Gastroesophageal sphincter (tissue), 4 donors: ENCODE results near the gene LRRC42. TPM values are rescaled to one million over a fixed set of nuclear protein-coding genes. Genes with fewer than 3 reads are reported as not detected.

Experiments
- ATAC-seq: fragments of 150-250 bp; one replicate; pipeline ENCODE4 v1.9.1; 2016; ENCODE audit warnings: mild to moderate bottlenecking, moderate library complexity
- H3K27ac ChIP-seq, 4 donors: fragments of 200-600 bp; sonication (generic) in 3 of 4; 1 replicate in 3 of 4; 2 replicates in 1 of 4; pipeline ENCODE4 v1.5.1; 2016 to 2019
- H3K27me3 ChIP-seq: fragments of 200-600 bp; sonication (generic); one replicate; pipeline ENCODE4 v1.5.1; 2019
- H3K36me3 ChIP-seq, 2 donors: fragments of 200-600 bp; sonication (generic); one replicate each; pipeline ENCODE4 v1.5.1; 2019; ENCODE audit warnings: control low read depth in 1 of 2
- H3K4me1 ChIP-seq, 3 donors: fragments of 200-600 bp; sonication (generic); 1 replicate in 2 of 3; 2 replicates in 1 of 3; pipeline ENCODE4 v1.5.1; 2016 to 2019; ENCODE audit warnings: control low read depth in 2 of 3
- H3K4me3 ChIP-seq, 2 donors: fragments of 200-600 bp; sonication (generic); one replicate each; pipeline ENCODE4 v1.5.1; 2019; ENCODE audit warnings: mild to moderate bottlenecking in 1 of 2, moderate library complexity in 1 of 2
- H3K9me3 ChIP-seq, 3 donors: fragments of 200-600 bp; sonication (generic); one replicate each; pipeline ENCODE4 v1.5.1; 2017 to 2019; ENCODE audit warnings: control low read depth in 2 of 3
- EP300 ChIP-seq: sonication (generic); formaldehyde crosslinking; IDR thresholded peaks from one replicate; pipeline ENCODE4 v1.6.1; 2017; ENCODE audit warnings: antibody characterized with exemption, mild to moderate bottlenecking
- POLR2A ChIP-seq, 2 donors: fragments of 450-650 bp; IDR thresholded peaks; one replicate each; pipeline ENCODE4 v1.6.1; 2017; ENCODE audit warnings: antibody characterized with exemption in 2 of 2, mild to moderate bottlenecking in 2 of 2, moderate library complexity in 1 of 2
- POLR2AphosphoS5 ChIP-seq: sonication (generic); formaldehyde crosslinking; IDR thresholded peaks from one replicate; pipeline ENCODE4 v1.6.1; 2017; ENCODE audit warnings: antibody characterized with exemption
- WGBS, 2 donors: methylation state at CpG; one replicate each; pipeline ENCODE4 v1.1.5; 2018; ENCODE audit warnings: low coverage in 1 of 2; 5-methylcytosine and 5-hydroxymethylcytosine counted together
- total RNA-seq, 4 donors: library from RNA; depleted of rRNA; stranded (reverse); fragments of >200 nt; gene quantifications; one replicate each; pipeline ENCODE4 v1.1.0, GENCODE V29; 2016
- TF ChIP-seq, protein P1 (sequence below), 4 experiments: fragments of 200-600 bp in 2 of 4; fragments of 450-650 bp in 2 of 4; sonication (generic) in 1 of 4; IDR thresholded peaks; one replicate each; pipeline ENCODE4 v1.5.1; 2017 to 2019; ENCODE audit warnings: antibody characterized with exemption in 4 of 4, mild to moderate bottlenecking in 2 of 4, moderate library complexity in 2 of 4

Gene LRRC42
- total RNA-seq, 4 donors from 2014 or later = 19.6 to 31.4 (median 23.9) TPM

DNA sequence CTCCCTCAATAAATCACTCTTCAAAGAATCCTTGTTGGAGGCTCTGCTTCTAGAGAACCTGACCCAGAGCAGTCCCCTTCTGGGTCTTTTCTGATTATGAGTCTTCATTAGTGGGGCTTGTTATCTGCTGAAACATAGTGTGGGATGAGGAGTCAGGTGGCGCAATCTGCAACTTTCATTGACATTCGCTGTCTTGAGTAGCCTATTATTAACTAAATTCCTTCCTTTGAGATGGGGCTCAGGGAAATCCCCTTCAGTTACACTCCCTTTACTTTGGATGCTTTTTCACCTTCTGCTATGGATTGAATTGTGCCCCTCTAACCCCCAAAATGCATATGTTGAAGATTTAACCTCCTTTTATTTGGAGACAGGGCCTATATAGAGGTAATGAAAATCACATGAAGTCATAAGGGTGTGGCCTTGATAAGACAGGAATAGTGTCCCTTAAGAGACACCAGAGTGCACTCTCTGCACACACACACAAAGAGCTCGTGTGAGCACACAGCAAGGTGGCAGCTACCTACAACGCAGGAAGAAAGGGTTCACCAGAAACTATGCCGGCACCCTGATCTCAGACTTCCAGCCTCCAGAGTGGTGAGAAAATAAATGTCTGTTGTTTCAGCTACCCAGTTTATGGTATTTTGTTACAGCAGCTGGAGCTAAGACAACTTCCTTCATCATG lies 32.7 kb upstream of the LRRC42 start:
- no peak for ATAC-seq
- no peaks in the 10 kb centered on the region for H3K4me1 ChIP-seq
- TF ChIP-seq POLR2A (IDR thresholded peaks at IDR 0.05) = no peak

DNA sequence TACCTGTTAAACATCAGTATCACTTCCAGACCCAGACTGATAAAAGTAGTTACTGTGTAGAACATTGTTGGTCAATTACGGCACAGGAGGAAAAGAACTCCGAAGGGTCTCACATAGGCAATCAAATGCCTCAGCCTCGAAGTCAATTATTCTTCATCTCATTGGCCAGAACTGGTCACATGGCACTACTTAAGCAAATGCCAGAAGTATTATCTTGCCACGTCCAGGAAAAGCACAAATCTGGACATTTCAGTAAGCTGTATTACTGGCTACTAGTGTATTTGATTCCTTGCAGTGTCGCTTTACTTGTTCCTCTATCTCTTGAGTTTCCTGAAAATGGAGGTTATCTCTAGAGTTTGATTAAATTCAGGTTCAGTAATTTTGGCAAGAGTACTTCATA lies 27.8 kb upstream of the LRRC42 start:
- H3K4me3 ChIP-seq = no peak overlapping the region
- no peaks in the 10 kb centered on the region for H3K27me3 ChIP-seq
- peaks cover 0 to 7% (median 0%) of the 10 kb centered on the region in 3 donors for H3K4me1 ChIP-seq
- H3K27ac ChIP-seq = no peak overlapping the region
- no peak for ATAC-seq
- WGBS, 2 donors = 83 to 86% methylated on average over 5 of the region's 5 CpGs
- TF ChIP-seq EP300 (no peak), POLR2A (IDR thresholded peaks at IDR 0.05) (no peak), POLR2AphosphoS5 (no peak)
- TF ChIP-seq, protein P1, sequence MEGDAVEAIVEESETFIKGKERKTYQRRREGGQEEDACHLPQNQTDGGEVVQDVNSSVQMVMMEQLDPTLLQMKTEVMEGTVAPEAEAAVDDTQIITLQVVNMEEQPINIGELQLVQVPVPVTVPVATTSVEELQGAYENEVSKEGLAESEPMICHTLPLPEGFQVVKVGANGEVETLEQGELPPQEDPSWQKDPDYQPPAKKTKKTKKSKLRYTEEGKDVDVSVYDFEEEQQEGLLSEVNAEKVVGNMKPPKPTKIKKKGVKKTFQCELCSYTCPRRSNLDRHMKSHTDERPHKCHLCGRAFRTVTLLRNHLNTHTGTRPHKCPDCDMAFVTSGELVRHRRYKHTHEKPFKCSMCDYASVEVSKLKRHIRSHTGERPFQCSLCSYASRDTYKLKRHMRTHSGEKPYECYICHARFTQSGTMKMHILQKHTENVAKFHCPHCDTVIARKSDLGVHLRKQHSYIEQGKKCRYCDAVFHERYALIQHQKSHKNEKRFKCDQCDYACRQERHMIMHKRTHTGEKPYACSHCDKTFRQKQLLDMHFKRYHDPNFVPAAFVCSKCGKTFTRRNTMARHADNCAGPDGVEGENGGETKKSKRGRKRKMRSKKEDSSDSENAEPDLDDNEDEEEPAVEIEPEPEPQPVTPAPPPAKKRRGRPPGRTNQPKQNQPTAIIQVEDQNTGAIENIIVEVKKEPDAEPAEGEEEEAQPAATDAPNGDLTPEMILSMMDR (IDR thresholded peaks at IDR 0.05) = no peak
- peaks cover 0 to 72% of the 10 kb centered on the region in 2 donors for H3K36me3 ChIP-seq
- H3K9me3 ChIP-seq = no peaks in the 10 kb centered on the region

More for the DNA sequence above, 32.7 kb upstream of the LRRC42 start:
- H3K9me3 ChIP-seq = no peaks in the 10 kb centered on the region
- H3K4me3 ChIP-seq = no peak overlapping the region
- H3K27me3 ChIP-seq = no peaks in the 10 kb centered on the region
- WGBS, 2 donors = 84 to 85% methylated on average over 5 of the region's 5 CpGs
- peaks cover 0 to 64% of the 10 kb centered on the region in 2 donors for H3K36me3 ChIP-seq
- no peak overlapping the region for H3K27ac ChIP-seq

DNA sequence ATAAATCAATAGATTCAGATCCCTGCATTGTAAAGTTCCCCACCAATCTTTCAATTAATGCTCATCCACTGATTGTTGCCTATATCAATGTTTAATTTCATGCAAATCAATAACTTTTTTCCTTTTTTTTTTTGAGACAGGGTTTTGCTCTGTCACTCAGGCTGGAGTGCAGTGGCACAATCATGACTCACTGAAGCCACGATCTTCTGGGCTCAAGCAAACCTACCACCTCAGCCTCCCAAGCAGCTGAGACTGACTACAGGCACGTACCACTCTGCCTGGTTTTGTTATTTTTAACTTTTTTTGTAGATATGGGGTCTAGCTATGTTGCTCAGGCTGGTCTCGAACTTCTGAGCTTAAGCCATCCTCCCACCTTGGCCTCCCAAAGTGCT lies 26.5 kb upstream of the LRRC42 start:
- Histone ChIP-seq H3K9me3 (no peaks in the 10 kb centered on the region), H3K4me3 (no peak overlapping the region), H3K27me3 (no peaks in the 10 kb centered on the region), H3K27ac (no peak overlapping the region), H3K36me3 (peaks cover 0 to 72% of the 10 kb centered on the region in 2 donors), H3K4me1 (peaks cover 0 to 7% (median 0%) of the 10 kb centered on the region in 3 donors)
- no peak for ATAC-seq
- no peak for TF ChIP-seq POLR2A (IDR thresholded peaks at IDR 0.05)
- TF ChIP-seq POLR2AphosphoS5 = no peak
- TF ChIP-seq EP300 = no peak
- TF ChIP-seq, protein P1 (IDR thresholded peaks at IDR 0.05) = no peak
- WGBS, 2 donors = 89% methylated on average over 3 of the region's 3 CpGs

DNA sequence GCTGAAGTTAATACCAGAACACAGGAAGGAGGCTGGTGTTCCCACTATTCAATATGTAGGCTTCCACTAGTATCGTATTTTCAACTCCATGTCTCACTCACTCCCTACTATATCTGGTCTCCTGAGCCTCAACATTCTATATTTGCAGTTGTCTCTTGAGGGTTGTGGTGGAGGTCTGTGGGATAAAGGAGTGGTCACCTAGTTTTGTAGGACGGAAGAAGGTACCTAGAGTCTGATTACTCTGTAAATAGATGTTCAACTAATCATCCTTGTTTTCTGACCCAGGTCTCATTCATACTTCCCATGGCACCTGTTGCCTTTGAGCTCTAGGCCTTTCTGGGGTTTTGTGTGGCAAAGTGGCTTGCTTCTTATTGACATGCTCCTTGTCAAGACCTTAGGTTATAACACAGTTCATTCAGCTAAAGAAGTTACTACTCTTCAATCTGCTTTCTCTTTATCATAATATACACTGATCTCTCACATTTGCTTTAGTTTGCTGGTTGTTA lies 18.7 kb upstream of the LRRC42 start:
- H3K27ac ChIP-seq = no peak overlapping the region
- 92 to 94% methylated on average over 2 of the region's 2 CpGs for WGBS, 2 donors
- H3K36me3 ChIP-seq = peaks cover 0 to 62% of the 10 kb centered on the region in 2 donors
- H3K4me3 ChIP-seq = no peak overlapping the region
- no peaks in the 10 kb centered on the region for H3K9me3 ChIP-seq
- ATAC-seq = no peak
- no peaks in the 10 kb centered on the region for H3K27me3 ChIP-seq
- no peaks in the 10 kb centered on the region for H3K4me1 ChIP-seq
- no peak for TF ChIP-seq EP300
- TF ChIP-seq, protein P1 (IDR thresholded peaks at IDR 0.05) = no peak
- no peak for TF ChIP-seq POLR2A (IDR thresholded peaks at IDR 0.05)
- TF ChIP-seq POLR2AphosphoS5 = no peak

DNA sequence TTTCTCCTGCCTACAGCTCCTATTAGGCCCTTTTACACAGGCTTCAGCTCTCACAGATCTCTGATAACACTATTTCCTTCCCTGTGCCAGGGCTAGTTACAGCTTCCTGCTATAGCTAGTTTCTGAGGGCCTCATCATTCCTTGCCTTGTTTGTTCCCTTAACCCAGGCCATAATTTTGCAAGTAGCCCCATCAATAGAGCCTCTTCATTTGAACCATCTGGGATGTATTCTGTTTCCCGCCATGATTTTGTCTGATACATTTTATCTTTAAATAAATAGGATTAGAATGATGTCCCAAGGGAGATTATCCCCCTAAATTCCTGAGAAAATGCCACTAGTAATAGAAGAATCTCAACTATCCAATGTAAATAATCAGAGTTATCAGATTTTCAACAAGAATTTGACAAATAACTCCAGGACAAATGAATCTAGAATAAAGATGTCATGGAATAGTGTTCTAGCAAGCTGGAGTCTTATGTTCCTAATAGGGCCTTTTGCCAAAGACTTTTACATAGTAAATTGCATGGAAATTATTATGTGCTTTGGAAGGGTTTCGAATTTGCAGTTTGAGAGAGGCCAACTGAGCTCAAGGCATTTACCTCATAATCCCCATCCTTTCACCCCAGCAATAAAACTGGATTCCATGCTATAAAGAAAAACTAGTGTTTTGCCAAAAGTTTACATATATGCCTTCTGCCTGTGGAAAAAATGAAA lies 16.7 kb upstream of the LRRC42 start:
- Histone ChIP-seq H3K4me3 (no peak overlapping the region), H3K27ac (no peak overlapping the region), H3K27me3 (no peaks in the 10 kb centered on the region), H3K4me1 (no peaks in the 10 kb centered on the region), H3K36me3 (peaks cover 0 to 51% of the 10 kb centered on the region in 2 donors), H3K9me3 (no peaks in the 10 kb centered on the region)
- WGBS, 2 donors = 66 to 83% methylated on average over 2 of the region's 2 CpGs
- no peak for TF ChIP-seq POLR2A (IDR thresholded peaks at IDR 0.05)
- TF ChIP-seq, protein P1 (IDR thresholded peaks at IDR 0.05) = no peak
- TF ChIP-seq EP300 = no peak
- TF ChIP-seq POLR2AphosphoS5 = no peak
- ATAC-seq = no peak
